Esophagus muscularis mucosa (tissue), 4 donors: ENCODE measurements around the gene DNHD1. TPM values are rescaled to one million over a fixed set of nuclear protein-coding genes. Genes with fewer than 3 reads are reported as not detected.

Experiments
- DNase-seq: peaks from one replicate; pipeline ENCODE4 v3.0.0-alpha.2; 2017; ENCODE audit errors: extremely low spot score
- H3K27ac ChIP-seq, 4 donors: fragments of 200-600 bp; sonication (generic); replicated peaks in 1 of 4; 1 replicate in 3 of 4; 2 replicates in 1 of 4; pipeline ENCODE4 v1.5.1; 2016 to 2019; ENCODE audit warnings: mild to moderate bottlenecking in 1 of 4
- H3K27me3 ChIP-seq, 4 donors: fragments of 200-600 bp; sonication (generic); one replicate each; pipeline versions ENCODE4 v1.5.1 to v1.6.0; 2016 to 2019
- H3K36me3 ChIP-seq, 4 donors: fragments of 200-600 bp; sonication (generic); one replicate each; pipeline ENCODE4 v1.5.1; 2016 to 2019
- H3K4me1 ChIP-seq, 4 donors: fragments of 200-600 bp; sonication (generic); one replicate each; pipeline ENCODE4 v1.5.1; 2016 to 2019
- H3K4me3 ChIP-seq, 4 donors: fragments of 200-600 bp; sonication (generic); 1 replicate in 2 of 4; 2 replicates in 2 of 4; pipeline ENCODE4 v1.5.1; 2016 to 2019; ENCODE audit warnings: mild to moderate bottlenecking in 4 of 4, moderate library complexity in 1 of 4
- H3K9me3 ChIP-seq, 4 donors: fragments of 200-600 bp; sonication (generic); 1 replicate in 3 of 4; 2 replicates in 1 of 4; pipeline ENCODE4 v1.5.1; 2016 to 2019
- CTCF ChIP-seq, 3 experiments: fragments of 200-600 bp in 2 of 3; fragments of 450-650 bp in 1 of 3; sonication (generic) in 2 of 3; IDR thresholded peaks; one replicate each; pipeline ENCODE4 v1.5.1; 2017 to 2019; ENCODE audit warnings: antibody characterized with exemption in 3 of 3, mild to moderate bottlenecking in 2 of 3, moderate library complexity in 1 of 3
- EP300 ChIP-seq: sonication (generic); formaldehyde crosslinking; IDR thresholded peaks from one replicate; pipeline ENCODE4 v1.6.1; 2017; ENCODE audit warnings: antibody characterized with exemption
- POLR2A ChIP-seq: fragments of 450-650 bp; IDR thresholded peaks from one replicate; pipeline ENCODE4 v1.6.1; 2017; ENCODE audit warnings: antibody characterized with exemption, moderate library complexity, mild to moderate bottlenecking, low read depth
- POLR2AphosphoS5 ChIP-seq, 2 donors: sonication (generic); formaldehyde crosslinking; IDR thresholded peaks; one replicate each; pipeline ENCODE4 v1.6.1; 2017; ENCODE audit warnings: antibody characterized with exemption in 2 of 2
- WGBS: methylation state at CpG from one replicate; pipeline ENCODE4 v1.1.5; 2018; 5-methylcytosine and 5-hydroxymethylcytosine counted together
- intact Hi-C: fragments of 100-400 bp; cut with DNase I; formaldehyde crosslinking; loops from one replicate; pipeline ENCODE4 v1.15.1; 2023
- total RNA-seq, 4 donors: library from RNA; depleted of rRNA; stranded (reverse); fragments of >200 nt; gene quantifications; one replicate each; pipeline versions ENCODE4 v1.1.0 to v1.2.1, GENCODE V29; 2016

Gene DNHD1
- total RNA-seq, 4 donors from 2014 or later = 6.1 to 14.5 (median 7.0) TPM

GRCh38 chr11:6599881-6600390 is 102.9 kb downstream of the DNHD1 start:
- H3K4me1 ChIP-seq = peaks cover 57 to 81% (median 70%) of the 10 kb centered on the region in 4 donors
- WGBS = 86% methylated on average over 2 of the region's 2 CpGs
- H3K27me3 ChIP-seq = no peaks in the 10 kb centered on the region
- H3K36me3 ChIP-seq = peaks cover 22 to 48% (median 37%) of the 10 kb centered on the region in 4 donors
- H3K4me3 ChIP-seq = no peak overlapping the region
- no peaks in the 10 kb centered on the region for H3K9me3 ChIP-seq
- DNase-seq = peak; percentile 14
- intact Hi-C loops = loop anchor here (10.0 kb wide), 2 partner anchors 125 to 205 kb away; partner anchors contain the start of genes SMPD1 and TRIM3
- TF ChIP-seq EP300 (no peak), POLR2AphosphoS5 (IDR thresholded peaks at IDR 0.05) (no peak), POLR2A (no peak), CTCF (IDR thresholded peaks at IDR 0.05) (no peak)
- H3K27ac ChIP-seq = peak overlapping the region in 2 of 4 donors; percentile 6 to 82

GRCh38 chr11:6601041-6601461 is 104.0 kb downstream of the DNHD1 start:
- 92% methylated on average over 5 of the region's 13 CpGs for WGBS
- Histone ChIP-seq H3K9me3 (no peaks in the 10 kb centered on the region), H3K4me3 (no peak overlapping the region), H3K27ac (peak overlapping the region in 1 of 4 donors; percentile 16), H3K27me3 (no peaks in the 10 kb centered on the region), H3K4me1 (peaks cover 58 to 85% (median 74%) of the 10 kb centered on the region in 4 donors), H3K36me3 (peaks cover 22 to 48% (median 37%) of the 10 kb centered on the region in 4 donors)
- intact Hi-C loops = loop anchor here (10.0 kb wide), 2 partner anchors 126 to 206 kb away; partner anchors contain the start of genes SMPD1 and TRIM3
- no peak for TF ChIP-seq POLR2A
- TF ChIP-seq CTCF (IDR thresholded peaks at IDR 0.05) = no peak
- no peak for TF ChIP-seq POLR2AphosphoS5 (IDR thresholded peaks at IDR 0.05)
- TF ChIP-seq EP300 = no peak
- DNase-seq = peak; percentile 55

GRCh38 chr11:6602096-6602940 is 105.2 kb downstream of the DNHD1 start:
- Histone ChIP-seq H3K4me3 (peak overlapping the region; percentile 80 to 99 (median 86)), H3K27ac (peak overlapping the region; percentile 97 to 98 (median 98)), H3K4me1 (peaks cover 57 to 84% (median 74%) of the 10 kb centered on the region in 4 donors), H3K36me3 (peaks cover 22 to 45% (median 37%) of the 10 kb centered on the region in 4 donors), H3K27me3 (no peaks in the 10 kb centered on the region), H3K9me3 (no peaks in the 10 kb centered on the region)
- peak; percentile 29 for DNase-seq
- WGBS = 50% methylated on average over 7 of the region's 7 CpGs
- TF ChIP-seq POLR2A = no peak
- TF ChIP-seq POLR2AphosphoS5 (IDR thresholded peaks at IDR 0.05) = no peak
- TF ChIP-seq EP300 = no peak
- TF ChIP-seq CTCF (IDR thresholded peaks at IDR 0.05) = no peak
- intact Hi-C loops = loop anchor here (10.0 kb wide), 2 partner anchors 128 to 208 kb away; partner anchors contain the start of genes SMPD1 and TRIM3

GRCh38 chr11:6603287-6604080 is 106.4 kb downstream of the DNHD1 start, which contains the start of the genes ILK and RRP8:
ILK (plus strand) TSS chr11:6603774; CDS start chr11:6604272, 498 bp downstream.
RRP8 (minus strand) TSS chr11:6603616; CDS start chr11:6603502, 114 bp downstream.
- peak within 1 kb of the TSS; percentile 97 to 98 (median 98) for H3K27ac ChIP-seq
- WGBS = 2% methylated on average over 43 of the region's 72 CpGs
- no peaks in the 10 kb centered on the region for H3K9me3 ChIP-seq
- TF ChIP-seq POLR2A (peak; percentile 76), EP300 (no peak), CTCF (IDR thresholded peaks at IDR 0.05) (peak; percentile 27 to 52 (median 47)), POLR2AphosphoS5 (IDR thresholded peaks at IDR 0.05) (peak in 1 of 2 donors; percentile 90)
- peak within 1 kb of the TSS; percentile 80 to 99 (median 86) for H3K4me3 ChIP-seq
- H3K4me1 ChIP-seq = peaks cover 59 to 84% (median 76%) of the 10 kb centered on the region in 4 donors
- DNase-seq = peak; percentile 97
- intact Hi-C loops = loop anchor here (2.0 to 10.0 kb wide), 3 partner anchors 79 to 209 kb away; partner anchors contain the start of genes MRPL17, SMPD1 and TRIM3
- no peaks in the 10 kb centered on the region for H3K27me3 ChIP-seq
- H3K36me3 ChIP-seq = peaks cover 29 to 42% (median 40%) of the 10 kb centered on the region in 4 donors
